GM23248 (cell line): ENCODE measurements around the gene GALNT13. TPM values are rescaled to one million over a fixed set of nuclear protein-coding genes. Genes with fewer than 3 reads are reported as not detected.

Experiments
- DNase-seq: peaks from one replicate; pipeline ENCODE4 v3.0.0-alpha.2; 2015
- H2AFZ ChIP-seq: fragments of 200-600 bp; sonication (generic); 2 replicates; pipeline ENCODE4 v1.6.1; 2016; ENCODE audit warnings: antibody characterized with exemption
- H3F3A ChIP-seq: fragments of 200-600 bp; sonication (generic); 2 replicates; pipeline ENCODE4 v1.6.1; 2016; ENCODE audit warnings: mild to moderate bottlenecking, antibody characterized with exemption, mixed run types; ENCODE audit not compliant: insufficient read depth
- H3K27ac ChIP-seq: fragments of 200-600 bp; sonication (generic); 2 replicates; pipeline ENCODE4 v1.5.1; 2016; ENCODE audit warnings: mild to moderate bottlenecking
- H3K27me3 ChIP-seq: fragments of 200-600 bp; sonication (generic); replicated peaks from 2 replicates; pipeline ENCODE4 v1.6.1; 2016; ENCODE audit warnings: mild to moderate bottlenecking; ENCODE audit not compliant: insufficient read depth
- H3K36me3 ChIP-seq: fragments of 200-600 bp; sonication (generic); 2 replicates; pipeline ENCODE4 v1.6.1; 2016; ENCODE audit warnings: low read depth, mild to moderate bottlenecking
- H3K4me1 ChIP-seq: fragments of 200-600 bp; sonication (generic); 2 replicates; pipeline ENCODE4 v1.6.1; 2016; ENCODE audit warnings: mild to moderate bottlenecking; ENCODE audit not compliant: insufficient read depth
- H3K4me2 ChIP-seq: fragments of 200-600 bp; sonication (generic); one replicate; pipeline ENCODE4 v1.6.1; 2016; ENCODE audit warnings: mild to moderate bottlenecking; ENCODE audit not compliant: unreplicated experiment
- H3K4me3 ChIP-seq: fragments of 200-600 bp; sonication (generic); 2 replicates; pipeline ENCODE4 v1.5.1; 2016; ENCODE audit warnings: mild to moderate bottlenecking
- H3K79me2 ChIP-seq: fragments of 200-600 bp; sonication (generic); 2 replicates; pipeline ENCODE4 v1.6.1; 2016; ENCODE audit warnings: mild to moderate bottlenecking; ENCODE audit not compliant: insufficient read depth
- H3K9ac ChIP-seq: fragments of 200-600 bp; sonication (generic); 2 replicates; pipeline ENCODE4 v1.6.1; 2016; ENCODE audit warnings: mild to moderate bottlenecking
- H3K9me2 ChIP-seq: fragments of 200-600 bp; sonication (generic); 2 replicates; pipeline ENCODE4 v1.6.1; 2016; ENCODE audit warnings: mixed run types, mild to moderate bottlenecking, moderate library complexity; ENCODE audit not compliant: insufficient read depth
- H3K9me3 ChIP-seq: fragments of 200-600 bp; sonication (generic); one replicate; pipeline ENCODE4 v1.6.1; 2017; ENCODE audit warnings: low read depth
- H4K20me1 ChIP-seq: fragments of 200-600 bp; sonication (generic); 2 replicates; pipeline ENCODE4 v1.6.0; 2016; ENCODE audit not compliant: insufficient read depth
- EZH2 ChIP-seq: fragments of 200-600 bp; sonication (generic); IDR thresholded peaks from 2 replicates; pipeline ENCODE4 v1.6.1; 2018; ENCODE audit warnings: antibody characterized with exemption, mild to moderate bottlenecking; ENCODE audit not compliant: insufficient read depth, poor library complexity, severe bottlenecking
- EZH2phosphoT487 ChIP-seq: fragments of 200-600 bp; sonication (generic); IDR thresholded peaks from 2 replicates; pipeline ENCODE4 v1.6.1; 2018; ENCODE audit warnings: antibody characterized with exemption, moderate library complexity, mild to moderate bottlenecking, low read depth; ENCODE audit not compliant: insufficient read depth
- WGBS, 2 experiments: methylation state at CpG; one replicate each; pipeline ENCODE4 v1.1.6; 2015 to 2017; ENCODE audit warnings: low lambda C conversion rate in 2 of 2, low coverage in 1 of 2; ENCODE audit errors: missing lambda C conversion rate in 2 of 2; 5-methylcytosine and 5-hydroxymethylcytosine counted together
- in situ Hi-C: fragments of 300-500 bp; cut with MboI; formaldehyde crosslinking; loops from 2 replicates; pipeline ENCODE4 v1.15.0; 2020
- polyA plus RNA-seq: library from polyadenylated mRNA; unstranded; fragments of >200 nt; fragmentation: Nextera tagmentation; extraction: Ambion mirVana; gene quantifications from 2 replicates; pipeline ENCODE4 v1.2.1, GENCODE V29; 2016
- total RNA-seq: library from RNA; depleted of rRNA; stranded (reverse); fragments of >200 nt; shearing (Covaris generic); gene quantifications from 2 replicates; pipeline ENCODE4 v1.2.3, GENCODE V29; 2014

GALNT13 gene
- total and polyA plus RNA-seq, 2 experiments from 2014 or later: 0.11 TPM; not detected in 1

DNA sequence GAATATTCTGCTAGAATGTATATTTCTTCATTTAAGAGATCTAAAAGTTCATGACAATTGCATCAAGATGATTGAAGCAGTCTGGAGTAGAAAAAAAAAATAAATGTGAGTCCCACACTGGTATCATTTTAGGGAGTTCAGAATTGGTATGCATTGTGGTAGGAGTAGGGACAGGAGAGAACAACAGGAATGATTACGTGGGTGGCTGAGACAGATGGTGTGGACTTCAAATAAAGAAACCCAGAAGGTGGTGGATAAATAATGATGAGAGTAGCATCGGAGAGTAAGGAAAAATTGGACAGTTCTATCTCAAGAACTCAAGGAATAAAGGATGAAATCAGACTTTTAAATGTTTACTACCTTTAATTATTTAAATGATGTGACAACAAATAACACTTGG lies 289.6 kb downstream of the GALNT13 start:
- Histone ChIP-seq H3K79me2 (no peaks in the 10 kb centered on the region), H3K27me3 (no peaks in the 10 kb centered on the region), H3K36me3 (no peaks in the 10 kb centered on the region), H3K4me3 (no peak overlapping the region), H3F3A (no peaks in the 10 kb centered on the region), H3K4me2 (no peak overlapping the region), H2AFZ (no peak overlapping the region), H4K20me1 (no peaks in the 10 kb centered on the region), H3K9me3 (no peaks in the 10 kb centered on the region), H3K27ac (no peak overlapping the region), H3K9ac (no peak overlapping the region), H3K4me1 (no peaks in the 10 kb centered on the region), H3K9me2 (no peaks in the 10 kb centered on the region)
- 55 to 63% methylated on average over 2 of the region's 2 CpGs for WGBS, 2 experiments
- no peak for DNase-seq
- in situ Hi-C loops: no loop called here
- TF ChIP-seq EZH2phosphoT487: no peak
- no peak for TF ChIP-seq EZH2

DNA sequence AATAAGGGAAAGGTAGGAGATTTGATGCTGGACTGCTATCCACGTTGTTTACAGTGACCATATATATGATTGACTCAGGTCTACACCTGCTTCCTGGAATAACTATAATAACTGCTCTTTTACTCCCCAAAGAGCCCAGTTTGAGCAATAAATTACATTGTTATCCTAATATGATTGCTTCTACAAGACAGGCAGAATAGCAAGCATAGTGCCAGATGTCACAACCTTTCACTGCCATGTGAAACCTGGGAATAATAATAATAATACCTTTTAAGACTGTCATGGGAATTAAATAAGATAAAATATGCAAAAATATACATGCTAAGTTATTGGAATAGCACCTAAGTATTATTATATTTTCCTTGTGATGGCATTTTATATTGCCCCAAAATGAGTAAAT lies 298.7 kb downstream of the GALNT13 start:
- no peak overlapping the region for H3K9ac ChIP-seq
- H3K9me3 ChIP-seq: no peaks in the 10 kb centered on the region
- H4K20me1 ChIP-seq: no peaks in the 10 kb centered on the region
- WGBS, 2 experiments: 14 to 32% methylated on average over 1 of the region's 1 CpG
- TF ChIP-seq EZH2phosphoT487 (no peak), EZH2 (no peak)
- no peaks in the 10 kb centered on the region for H3F3A ChIP-seq
- DNase-seq: no peak
- H3K4me1 ChIP-seq: no peaks in the 10 kb centered on the region
- no peak overlapping the region for H3K4me3 ChIP-seq
- H3K36me3 ChIP-seq: no peaks in the 10 kb centered on the region
- no peak overlapping the region for H2AFZ ChIP-seq
- H3K9me2 ChIP-seq: no peaks in the 10 kb centered on the region
- no peak overlapping the region for H3K4me2 ChIP-seq
- H3K79me2 ChIP-seq: no peaks in the 10 kb centered on the region
- no peak overlapping the region for H3K27ac ChIP-seq
- no peaks in the 10 kb centered on the region for H3K27me3 ChIP-seq
- in situ Hi-C loops: no loop called here

DNA sequence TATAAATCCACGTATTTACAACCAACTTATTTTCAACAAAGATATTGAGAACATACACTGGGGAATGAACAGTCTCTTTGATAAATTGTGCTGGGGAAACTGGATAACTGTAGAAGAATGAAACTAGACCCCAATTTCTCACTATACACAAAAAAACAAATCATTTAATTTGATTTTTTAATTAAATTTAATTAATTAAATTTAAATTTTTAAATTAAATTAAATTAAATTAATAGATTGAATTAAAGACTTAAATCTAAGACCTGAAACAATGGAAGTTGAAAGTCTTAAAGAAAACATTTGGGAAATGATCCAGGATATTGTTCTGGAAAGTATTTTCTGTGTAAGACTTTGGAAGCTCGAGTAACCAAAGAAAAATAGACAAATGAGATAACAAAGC lies 301.4 kb downstream of the GALNT13 start:
- 24 to 36% methylated on average over 2 of the region's 2 CpGs for WGBS, 2 experiments
- H3K4me2 ChIP-seq: no peak overlapping the region
- no peaks in the 10 kb centered on the region for H4K20me1 ChIP-seq
- no peaks in the 10 kb centered on the region for H3K4me1 ChIP-seq
- TF ChIP-seq EZH2phosphoT487: no peak
- no peak for TF ChIP-seq EZH2
- H3K27ac ChIP-seq: no peak overlapping the region
- no peaks in the 10 kb centered on the region for H3K9me3 ChIP-seq
- DNase-seq: no peak
- no peak overlapping the region for H2AFZ ChIP-seq
- in situ Hi-C loops: no loop called here
- no peaks in the 10 kb centered on the region for H3K36me3 ChIP-seq
- no peak overlapping the region for H3K9ac ChIP-seq
- H3K9me2 ChIP-seq: no peaks in the 10 kb centered on the region
- no peaks in the 10 kb centered on the region for H3K27me3 ChIP-seq
- H3K4me3 ChIP-seq: no peak overlapping the region
- H3K79me2 ChIP-seq: no peaks in the 10 kb centered on the region
- H3F3A ChIP-seq: no peaks in the 10 kb centered on the region

DNA sequence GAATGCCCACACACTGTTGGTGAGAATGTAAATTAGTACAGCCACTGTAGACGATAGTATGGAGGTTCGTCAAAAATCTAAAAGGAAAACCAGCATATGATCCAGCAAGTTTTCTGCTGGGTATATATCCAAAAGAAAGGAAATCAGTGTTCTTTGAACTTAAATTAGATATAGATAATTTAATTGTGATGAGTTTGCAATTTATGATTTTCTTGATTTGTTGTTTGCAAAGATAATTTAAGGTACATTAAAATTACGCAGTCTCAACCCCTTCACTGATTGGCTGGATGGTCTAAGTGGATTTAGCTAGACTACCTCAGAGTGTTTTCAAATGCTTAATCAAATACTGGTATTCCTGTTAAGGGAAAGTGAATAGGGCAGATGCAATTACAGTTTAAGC lies 302.2 kb downstream of the GALNT13 start:
- H3K9ac ChIP-seq: no peak overlapping the region
- no peaks in the 10 kb centered on the region for H4K20me1 ChIP-seq
- H3K27me3 ChIP-seq: no peaks in the 10 kb centered on the region
- H2AFZ ChIP-seq: no peak overlapping the region
- no peaks in the 10 kb centered on the region for H3K79me2 ChIP-seq
- no peak overlapping the region for H3K27ac ChIP-seq
- H3K9me2 ChIP-seq: no peaks in the 10 kb centered on the region
- no peaks in the 10 kb centered on the region for H3K4me1 ChIP-seq
- no peak overlapping the region for H3K4me2 ChIP-seq
- in situ Hi-C loops: no loop called here
- 82 to 86% methylated on average over 3 of the region's 3 CpGs for whole genome bisulfite sequencing, 2 experiments
- H3K36me3 ChIP-seq: no peaks in the 10 kb centered on the region
- H3F3A ChIP-seq: no peaks in the 10 kb centered on the region
- H3K9me3 ChIP-seq: no peaks in the 10 kb centered on the region
- no peak for DNase-seq
- no peak for TF ChIP-seq EZH2phosphoT487
- no peak for TF ChIP-seq EZH2
- H3K4me3 ChIP-seq: no peak overlapping the region

DNA sequence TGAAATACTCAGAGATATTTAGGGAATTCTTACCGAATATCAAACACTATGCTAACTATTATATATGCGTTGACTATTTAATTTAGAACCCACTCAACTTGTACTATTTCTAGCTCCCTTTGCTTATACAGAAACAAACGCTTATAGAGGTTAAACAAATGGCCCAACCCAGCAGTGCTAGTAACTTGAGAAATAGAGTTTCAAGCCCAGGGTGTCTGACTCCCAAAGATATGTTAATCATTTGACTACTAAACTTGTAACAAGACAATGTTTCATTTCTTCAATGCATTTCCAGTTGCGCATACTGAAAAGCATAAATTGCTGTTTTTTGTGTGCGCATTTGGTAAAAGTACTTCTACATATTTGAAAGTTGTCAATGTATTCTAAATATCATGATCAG lies 310.3 kb downstream of the GALNT13 start:
- Histone ChIP-seq H3K79me2 (no peaks in the 10 kb centered on the region), H3K4me3 (no peak overlapping the region), H3K9me2 (no peaks in the 10 kb centered on the region), H3F3A (no peaks in the 10 kb centered on the region), H3K36me3 (no peaks in the 10 kb centered on the region), H3K4me1 (no peaks in the 10 kb centered on the region), H4K20me1 (no peaks in the 10 kb centered on the region), H3K27me3 (no peaks in the 10 kb centered on the region), H3K9me3 (no peaks in the 10 kb centered on the region), H3K9ac (no peak overlapping the region), H3K27ac (no peak overlapping the region), H2AFZ (no peak overlapping the region), H3K4me2 (no peak overlapping the region)
- in situ Hi-C loops: no loop called here
- TF ChIP-seq EZH2phosphoT487 (no peak), EZH2 (no peak)
- no peak for DNase-seq
- WGBS, 2 experiments: 82 to 85% methylated on average over 5 of the region's 5 CpGs
